GM21447 (cell line): ENCODE results near the gene TRPM5.

Experiments used
- ATAC-seq: cut with Tn5 transposase; IDR thresholded peaks from one replicate; pipeline ENCODE4 v1.9.1; 2021; ENCODE audit not compliant: unreplicated experiment

TRPM5 gene

GRCh38 chr11:2437516-2437915 lies 6.8 kb downstream of the TRPM5 start:
- no peak for ATAC-seq

- no peak for ATAC-seq
These were observed 7.7 kb downstream of the TRPM5 start for GRCh38 chr11:2436521-2437031.

- ATAC-seq: no peak
These were observed 8.2 kb downstream of the TRPM5 start for GRCh38 chr11:2436013-2436520.

- ATAC-seq: no peak
These were observed 8.9 kb downstream of the TRPM5 start for GRCh38 chr11:2435288-2436012.

- ATAC-seq: no peak
These were observed 9.6 kb downstream of the TRPM5 start for GRCh38 chr11:2434506-2435255.

GRCh38 chr11:2434008-2434407 lies 10.3 kb downstream of the TRPM5 start:
- no peak for ATAC-seq

- no peak for ATAC-seq
These were observed 11.0 kb downstream of the TRPM5 start for GRCh38 chr11:2433106-2433925.

- no peak for ATAC-seq
These were observed 11.7 kb downstream of the TRPM5 start for GRCh38 chr11:2432628-2433071.

GRCh38 chr11:2432171-2432621 lies 12.1 kb downstream of the TRPM5 start:
- no peak for ATAC-seq

- ATAC-seq: no peak
These were observed 12.9 kb downstream of the TRPM5 start for GRCh38 chr11:2431395-2431794.

- ATAC-seq: no peak
These were observed 16.0 kb downstream of the TRPM5 start for GRCh38 chr11:2428322-2428795.

GRCh38 chr11:2427721-2428321 lies 16.5 kb downstream of the TRPM5 start:
- ATAC-seq: no peak

GRCh38 chr11:2426826-2427521 lies 17.3 kb downstream of the TRPM5 start:
- no peak for ATAC-seq

- ATAC-seq: no peak
These were observed 18.1 kb downstream of the TRPM5 start for GRCh38 chr11:2426221-2426620.

- ATAC-seq: no peak
These were observed 18.8 kb downstream of the TRPM5 start for GRCh38 chr11:2425506-2425905.

- ATAC-seq: no peak
These were observed 19.4 kb downstream of the TRPM5 start for GRCh38 chr11:2424811-2425495.

- ATAC-seq: no peak
These were observed 20.9 kb downstream of the TRPM5 start for GRCh38 chr11:2423157-2424025.

GRCh38 chr11:2422461-2423156 lies 21.7 kb downstream of the TRPM5 start:
- ATAC-seq: no peak
